PC-9 (cell line): Measurements from ENCODE around the gene LRRTM4.

Source experiments
- CTCF ChIP-seq: fragments of 200-600 bp; sonication (generic); conservative IDR thresholded peaks from 2 replicates; pipeline ENCODE4 v1.6.1; 2017; ENCODE audit warnings: mixed run types, antibody characterized with exemption, mild to moderate bottlenecking, moderate library complexity
- EZH2 ChIP-seq: fragments of 200-600 bp; sonication (generic); IDR thresholded peaks from 2 replicates; pipeline ENCODE4 v1.8.0; 2017; ENCODE audit warnings: antibody characterized with exemption, low read depth

GRCh38 chr2:77443076-77443475 lies 79.1 kb downstream of the LRRTM4 start:
- TF ChIP-seq CTCF = no peak
- no peak for TF ChIP-seq EZH2
